ENCODE data around the gene PSMD3.
"Not testable (repeated sequence)": the region's sequence is repeated elsewhere in the genome, so short reads cannot be mapped to it uniquely, and the experiment has no call there.

Gene PSMD3

GRCh38 chr17:39999067-39999466 is 18.5 kb downstream of the PSMD3 start:
- no peak for DNase-seq

DNA sequence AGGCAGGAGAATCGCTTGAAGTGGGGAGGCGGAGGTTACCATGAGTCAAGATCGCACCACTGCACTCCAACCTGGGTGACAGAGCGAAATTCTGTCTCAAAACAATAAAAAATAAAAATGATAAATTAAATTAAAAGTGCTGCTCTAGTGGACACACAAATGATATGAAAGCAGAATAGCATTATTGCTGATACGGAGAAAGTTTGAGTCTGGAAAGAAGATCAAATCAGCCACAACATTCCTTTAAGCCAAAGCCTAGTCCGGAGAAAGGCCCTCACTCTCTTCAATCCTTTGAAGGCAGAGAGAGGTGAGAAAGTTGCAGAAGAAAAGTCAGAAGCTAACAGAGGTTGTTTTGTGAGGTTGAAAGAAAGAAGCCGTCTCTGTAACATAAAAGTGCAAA is 19.6 kb downstream of the PSMD3 start:
- DNase-seq, result no peak

- DNase-seq, result not testable (repeated sequence)
Measured at GRCh38 chr17:40001335-40001734, 20.7 kb downstream of the PSMD3 start.

- no peak for DNase-seq
Measured at GRCh38 chr17:40004072-40004471, 23.5 kb downstream of the PSMD3 start.

DNA sequence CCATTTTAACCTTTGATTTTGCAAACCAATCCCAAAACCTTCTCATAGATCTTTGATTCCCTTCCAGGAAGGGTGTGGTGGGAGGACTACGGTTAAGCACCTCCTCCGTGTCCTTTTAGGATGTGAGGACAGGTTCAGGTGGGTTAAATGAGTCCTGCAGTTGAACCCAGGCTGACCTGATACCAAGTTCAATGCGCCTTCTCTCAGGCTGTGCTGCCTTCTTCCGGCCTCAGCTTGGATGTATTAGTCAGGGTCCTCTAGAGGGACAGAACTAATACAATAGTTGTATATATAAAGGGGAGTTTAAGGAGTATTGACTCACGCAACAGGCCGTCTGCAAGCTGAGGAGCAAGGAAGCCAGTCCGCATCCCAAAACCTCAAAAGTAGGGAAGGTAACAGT is 24.1 kb downstream of the PSMD3 start:
- no peak for DNase-seq

GRCh38 chr17:40005520-40005919 is 24.9 kb downstream of the PSMD3 start:
- DNase-seq, result no peak

DNA sequence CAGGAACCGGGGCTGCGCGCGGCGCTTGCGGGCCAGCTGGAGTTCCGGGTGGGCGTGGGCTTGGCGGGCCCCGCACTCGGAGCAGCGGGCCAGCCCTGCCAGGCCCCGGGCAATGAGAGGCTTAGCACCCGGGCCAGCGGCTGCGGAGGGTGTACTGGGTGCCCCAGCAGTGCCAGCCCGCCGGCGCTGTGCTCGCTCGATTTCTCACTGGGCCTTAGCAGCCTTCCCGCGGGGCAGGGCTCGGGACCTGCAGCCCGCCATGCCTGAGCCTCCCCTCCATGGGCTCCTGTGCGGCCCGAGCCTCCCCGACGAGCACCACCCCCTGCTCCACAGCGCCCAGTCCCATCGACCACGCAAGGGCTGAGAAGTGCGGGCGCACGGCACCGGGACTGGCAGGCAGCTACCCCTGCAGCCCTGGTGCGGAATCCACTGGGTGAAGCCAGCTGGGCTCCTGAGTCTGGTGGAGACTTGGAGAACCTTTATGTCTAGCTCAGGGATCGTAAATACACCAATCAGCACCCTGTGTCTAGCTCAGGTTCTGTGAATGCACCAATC is 30.4 kb downstream of the PSMD3 start:
- DNase-seq, result not testable (repeated sequence)

GRCh38 chr17:40012017-40012647 is 31.5 kb downstream of the PSMD3 start:
- DNase-seq, result not testable (repeated sequence)

GRCh38 chr17:40014375-40014980 is 33.9 kb downstream of the PSMD3 start:
- no peak for DNase-seq

GRCh38 chr17:40015005-40015997 is 34.7 kb downstream of the PSMD3 start, which contains the start of gene CSF3:
TSS of gene CSF3 (plus strand) at chr17:40015440. CDS start at chr17:40015475, 35 bp downstream.
- no peak for DNase-seq

- DNase-seq, result no peak
Measured at GRCh38 chr17:40015998-40016985, 35.7 kb downstream of the PSMD3 start.

- DNase-seq, result no peak
Measured at GRCh38 chr17:40017422-40018080, 36.9 kb downstream of the PSMD3 start.

DNA sequence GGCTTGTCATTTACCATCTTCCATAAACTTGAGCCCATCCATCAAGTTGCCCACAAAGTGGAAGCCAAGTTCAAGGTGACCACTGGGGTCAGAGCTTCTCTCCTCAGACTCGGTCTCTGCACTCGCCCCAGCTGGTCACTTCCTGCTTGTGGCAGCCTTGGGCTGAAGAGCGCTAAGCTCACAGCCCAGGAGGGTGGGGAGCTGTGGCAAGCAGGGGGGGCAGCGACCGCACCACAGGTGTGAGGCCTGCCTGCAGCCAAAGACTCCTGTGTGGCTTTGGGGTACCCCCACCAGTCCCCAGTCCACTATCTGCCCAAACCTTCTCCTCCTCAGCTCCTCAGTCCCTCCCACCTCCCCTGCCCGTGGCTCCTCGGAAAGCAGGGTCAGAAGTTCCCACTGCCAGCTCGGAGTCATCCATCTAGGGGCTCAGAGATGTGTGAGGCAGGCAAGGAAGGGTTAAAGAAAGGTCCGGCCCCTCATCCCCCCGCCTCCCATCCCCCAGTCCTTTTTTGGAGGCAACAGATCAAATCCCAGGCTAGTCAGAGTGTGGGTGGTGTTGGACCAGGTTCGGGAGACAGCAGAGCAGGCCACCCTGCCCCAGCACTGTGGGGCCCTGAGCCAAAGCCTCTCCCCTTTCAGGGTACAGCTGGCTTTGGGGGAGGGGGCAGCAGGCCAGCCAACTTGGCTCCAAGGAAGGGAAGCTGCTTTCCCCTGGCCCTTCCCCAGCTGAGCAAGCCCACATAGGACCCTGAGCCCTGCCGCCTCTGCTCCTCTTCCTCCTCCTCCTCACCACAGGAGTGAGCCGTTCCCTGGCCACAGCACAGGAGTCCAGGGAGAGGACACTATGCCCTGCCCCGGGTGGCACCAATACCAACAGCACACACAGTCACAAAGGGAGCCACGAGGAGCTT is 37.9 kb downstream of the PSMD3 start:
- DNase-seq, result no peak

DNA sequence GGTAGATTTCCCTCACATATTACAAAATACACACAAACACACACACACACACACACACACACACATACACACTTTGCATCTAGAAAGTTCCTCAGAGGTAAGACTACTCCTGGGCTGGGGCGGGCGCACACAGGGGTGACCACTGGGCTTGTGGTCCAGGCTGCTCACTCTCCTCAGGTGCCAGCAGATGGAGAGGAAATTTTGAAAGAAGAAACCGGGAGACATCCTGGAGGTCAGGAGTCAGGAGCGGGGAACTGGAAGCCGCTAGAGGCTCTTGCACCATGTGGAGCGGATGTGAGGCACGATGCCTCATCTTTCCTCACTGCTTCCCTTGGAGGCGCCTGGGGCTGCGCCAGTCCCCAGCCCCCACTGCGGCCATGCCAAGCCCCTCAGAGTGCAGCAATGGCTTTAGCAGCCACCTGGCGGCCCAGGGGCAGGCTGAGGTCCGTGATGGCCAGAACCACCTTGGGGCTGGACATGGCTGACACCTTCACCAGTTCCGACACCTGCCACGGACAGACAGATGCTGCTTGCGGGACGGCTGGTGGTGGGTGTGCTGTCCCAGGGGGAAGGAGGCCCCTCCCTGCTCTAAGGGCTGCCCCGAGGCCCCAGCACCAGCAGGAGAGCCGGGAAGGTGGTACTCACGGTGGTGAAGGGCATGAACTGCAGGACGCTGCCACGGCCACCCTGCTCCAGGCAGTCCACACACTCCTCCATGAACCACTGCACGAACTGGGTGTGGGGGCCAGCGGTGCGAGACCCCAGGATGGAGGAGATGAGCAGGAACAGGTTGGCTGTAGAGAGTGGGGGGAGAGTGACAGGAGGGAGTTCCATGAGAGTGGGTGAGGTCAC is 38.8 kb downstream of the PSMD3 start:
- DNase-seq, result no peak

DNA sequence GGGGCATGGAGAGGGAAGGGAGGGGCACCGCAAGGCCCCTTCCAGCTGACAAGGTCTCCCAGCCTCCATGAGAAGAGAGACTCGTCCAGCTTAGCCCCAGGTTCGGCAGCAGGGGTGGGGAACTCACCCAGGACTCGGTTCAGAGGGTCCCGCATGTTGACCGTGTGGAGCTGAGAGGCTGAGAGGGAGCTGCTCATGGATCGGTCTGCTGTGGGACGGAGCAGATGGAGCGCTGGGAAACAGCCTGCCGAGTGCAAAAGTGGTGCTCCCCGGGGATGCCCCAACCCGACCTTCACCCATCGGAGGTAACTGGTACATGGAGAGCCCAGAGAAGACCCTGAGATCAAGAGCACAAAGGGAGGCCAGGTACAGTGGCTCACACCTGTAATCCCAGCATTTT is 39.5 kb downstream of the PSMD3 start:
- no peak for DNase-seq

DNA sequence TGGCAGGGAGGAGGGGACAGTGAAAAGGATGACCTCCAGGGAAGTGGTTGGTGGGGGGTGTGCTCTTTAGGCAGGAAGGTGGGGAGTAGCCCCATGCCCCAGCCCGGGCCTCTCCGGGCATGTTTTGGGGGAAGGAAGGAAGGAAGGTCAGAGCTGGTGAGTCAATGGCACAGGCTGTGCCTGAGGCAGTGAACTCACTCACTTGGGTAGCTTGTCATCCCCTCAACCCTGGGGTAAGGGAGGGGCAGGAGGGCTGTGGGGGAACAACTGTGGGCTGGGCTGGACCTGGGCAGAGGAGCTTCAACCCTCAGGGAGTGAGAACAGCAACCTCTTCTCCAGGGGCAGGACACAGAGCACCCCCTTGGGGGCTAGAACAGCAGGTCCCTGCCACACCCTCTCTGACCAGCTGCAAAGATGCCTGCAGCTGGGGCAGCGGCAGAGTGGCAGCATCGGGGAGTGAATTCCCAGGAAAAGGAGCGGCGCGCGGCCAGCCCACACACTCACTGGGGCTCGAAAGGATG is 40.9 kb downstream of the PSMD3 start:
- DNase-seq, result no peak

DNA sequence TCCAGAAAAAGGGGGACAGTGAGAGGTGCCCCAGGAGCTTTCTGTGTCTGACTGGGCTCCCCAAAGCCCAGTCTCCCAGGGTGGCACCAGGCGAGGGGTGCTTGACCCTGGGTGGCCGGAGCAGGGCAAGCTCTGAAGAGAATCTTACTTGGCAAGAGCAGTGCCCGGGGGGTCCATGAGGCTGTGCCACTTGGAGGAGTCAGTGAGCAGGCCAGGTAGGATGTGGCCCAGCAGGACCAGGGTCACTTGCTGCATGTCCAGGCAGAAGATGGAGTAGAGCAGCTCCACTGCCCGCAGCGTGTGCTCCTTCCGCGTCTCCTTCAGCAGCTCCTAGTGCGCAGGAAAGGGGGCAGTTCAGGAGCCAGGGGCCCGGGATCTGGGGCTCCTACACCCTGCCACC is 41.9 kb downstream of the PSMD3 start:
- no peak for DNase-seq

DNA sequence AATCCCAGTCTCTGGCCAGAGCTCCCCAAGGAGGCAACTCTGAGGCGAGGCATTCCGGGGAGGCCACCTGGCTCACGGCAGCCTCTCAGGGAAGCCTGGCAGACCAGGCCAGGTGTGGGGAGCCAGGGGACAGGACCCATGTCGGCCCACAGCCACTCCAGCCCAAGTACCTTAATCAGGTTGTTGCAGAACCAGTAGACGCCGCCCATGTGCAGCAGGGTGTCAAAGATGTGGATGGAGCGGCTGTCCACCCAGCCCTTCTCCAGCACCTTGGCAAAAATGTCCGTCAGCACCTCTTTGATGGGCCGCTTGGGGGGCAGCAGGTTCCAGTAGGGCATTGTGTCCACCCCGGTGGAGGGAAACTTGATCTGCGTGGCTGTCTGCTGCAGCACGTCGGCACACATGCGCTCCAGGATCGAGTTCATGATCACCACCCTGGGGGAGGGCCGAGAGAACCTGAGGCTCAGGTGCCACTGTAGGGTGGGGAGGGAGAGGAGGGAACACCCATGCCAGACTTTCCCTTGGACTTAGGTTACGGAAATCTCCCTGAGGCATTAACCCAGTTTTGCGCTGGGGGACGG is 42.4 kb downstream of the PSMD3 start:
- DNase-seq, result no peak

Measured in activated CD8-positive, alpha-beta memory T cell treated with anti-CD3 and anti-CD28 coated beads, Interleukin-2, amount 50 U/mL, for 4 hours (primary cell).